Esophagus squamous epithelium (tissue), 5 donors: ENCODE data around the gene ARID5B. TPM values are rescaled to one million over a fixed set of nuclear protein-coding genes. Genes with fewer than 3 reads are reported as not detected.

Experiments
- DNase-seq: peaks from one replicate; lab custom pipeline; 2025; lab: John Stamatoyannopoulos, UW
- H3K27ac ChIP-seq, 4 donors: fragments of 200-600 bp; sonication (generic); one replicate each; pipeline ENCODE4 v1.5.1; 2016 to 2019; ENCODE audit warnings: mild to moderate bottlenecking in 1 of 4
- H3K27me3 ChIP-seq, 4 donors: fragments of 200-600 bp; sonication (generic); 1 replicate in 3 of 4; 2 replicates in 1 of 4; pipeline versions ENCODE4 v1.5.1 to v1.6.0; 2017 to 2021; ENCODE audit warnings: antibody characterized with exemption in 1 of 4
- H3K36me3 ChIP-seq, 3 donors: fragments of 200-600 bp; sonication (generic); one replicate each; pipeline ENCODE4 v1.5.1; 2016 to 2019
- H3K4me1 ChIP-seq, 3 donors: fragments of 200-600 bp; sonication (generic); one replicate each; pipeline ENCODE4 v1.5.1; 2017 to 2019
- H3K4me3 ChIP-seq, 4 donors: fragments of 200-600 bp; sonication (generic); 1 replicate in 3 of 4; 2 replicates in 1 of 4; pipeline ENCODE4 v1.5.1; 2016 to 2019; ENCODE audit warnings: mild to moderate bottlenecking in 2 of 4, moderate library complexity in 1 of 4
- H3K9me3 ChIP-seq, 3 donors: fragments of 200-600 bp; sonication (generic); one replicate each; pipeline ENCODE4 v1.5.1; 2016 to 2019
- CTCF ChIP-seq, 6 experiments: fragments of 450-650 bp in 4 of 6; fragments of 200-600 bp in 2 of 6; sonication (generic) in 2 of 6; IDR thresholded peaks; one replicate each; pipeline ENCODE4 v1.5.1; 2016 to 2019; ENCODE audit warnings: antibody characterized with exemption in 6 of 6, mild to moderate bottlenecking in 4 of 6, moderate library complexity in 4 of 6
- POLR2A ChIP-seq, 4 donors: fragments of 450-650 bp; IDR thresholded peaks; one replicate each; pipeline ENCODE4 v1.6.1; 2017; ENCODE audit warnings: antibody characterized with exemption in 4 of 4, mild to moderate bottlenecking in 4 of 4, moderate library complexity in 3 of 4
- WGBS, 2 donors: methylation state at CpG; one replicate each; pipeline ENCODE4 v1.1.5; 2018; 5-methylcytosine and 5-hydroxymethylcytosine counted together
- intact Hi-C: fragments of 100-400 bp; cut with DNase I; formaldehyde crosslinking; loops from one replicate; pipeline ENCODE4 v1.15.0; 2022
- total RNA-seq, 4 donors: library from RNA; depleted of rRNA; stranded (reverse); fragments of >200 nt; gene quantifications; one replicate each; pipeline ENCODE4 v1.1.0, GENCODE V29; 2016
- donor health status: DM: yes; HTN: yes; CAD: no.

The ARID5B gene
- total RNA-seq, 4 donors from 2014 or later, result 18.0 to 38.1 (median 30.2) TPM

GRCh38 chr10:62072901-62073300 is 171.4 kb downstream of the ARID5B start:
- WGBS, 2 donors, result 28 to 55% methylated on average over 2 of the region's 2 CpGs
- no peaks in the 10 kb centered on the region for H3K9me3 ChIP-seq
- no peaks in the 10 kb centered on the region for H3K27me3 ChIP-seq
- intact Hi-C loops, result no loop called here
- peaks cover 27 to 91% (median 82%) of the 10 kb centered on the region in 3 donors for H3K4me1 ChIP-seq
- H3K36me3 ChIP-seq, result peaks cover 0 to 60% (median 9%) of the 10 kb centered on the region in 3 donors
- no peak overlapping the region for H3K4me3 ChIP-seq
- H3K27ac ChIP-seq, result peak overlapping the region in 3 of 4 donors; percentile 11 to 51 (median 40)
- DNase-seq, result no peak
- TF ChIP-seq CTCF (IDR thresholded peaks at IDR 0.05), result no peak
- no peak for TF ChIP-seq POLR2A (IDR thresholded peaks at IDR 0.05)

- TF ChIP-seq POLR2A (IDR thresholded peaks at IDR 0.05) (no peak), CTCF (IDR thresholded peaks at IDR 0.05) (no peak)
- no peak for DNase-seq
- Histone ChIP-seq H3K9me3 (no peaks in the 10 kb centered on the region), H3K27ac (peak overlapping the region in 3 of 4 donors; percentile 11 to 51 (median 40)), H3K27me3 (no peaks in the 10 kb centered on the region), H3K4me3 (no peak overlapping the region), H3K4me1 (peaks cover 21 to 91% (median 76%) of the 10 kb centered on the region in 3 donors), H3K36me3 (peaks cover 0 to 64% (median 9%) of the 10 kb centered on the region in 3 donors)
- 27 to 36% methylated on average over 3 of the region's 3 CpGs for WGBS, 2 donors
- intact Hi-C loops, result no loop called here
Observed at GRCh38 chr10:62073429-62073828, 171.9 kb downstream of the ARID5B start.

- no peak for DNase-seq
- Histone ChIP-seq H3K9me3 (no peaks in the 10 kb centered on the region), H3K27ac (peak overlapping the region; percentile 21 to 84 (median 52)), H3K4me3 (no peak overlapping the region), H3K4me1 (peaks cover 16 to 86% (median 60%) of the 10 kb centered on the region in 3 donors), H3K36me3 (peaks cover 0 to 73% (median 9%) of the 10 kb centered on the region in 3 donors), H3K27me3 (no peaks in the 10 kb centered on the region)
- intact Hi-C loops, result no loop called here
- 56 to 58% methylated on average over 10 to 11 of the region's 11 CpGs for WGBS, 2 donors
- TF ChIP-seq POLR2A (IDR thresholded peaks at IDR 0.05) (no peak), CTCF (IDR thresholded peaks at IDR 0.05) (no peak)
Observed at GRCh38 chr10:62075414-62075813, 173.9 kb downstream of the ARID5B start.

- DNase-seq, result no peak
- H3K9me3 ChIP-seq, result no peaks in the 10 kb centered on the region
- intact Hi-C loops, result no loop called here
- H3K4me1 ChIP-seq, result peaks cover 16 to 89% (median 65%) of the 10 kb centered on the region in 3 donors
- peak overlapping the region; percentile 21 to 84 (median 52) for H3K27ac ChIP-seq
- TF ChIP-seq POLR2A (IDR thresholded peaks at IDR 0.05) (no peak), CTCF (IDR thresholded peaks at IDR 0.05) (no peak)
- no peak overlapping the region for H3K4me3 ChIP-seq
- H3K36me3 ChIP-seq, result peaks cover 0 to 68% (median 9%) of the 10 kb centered on the region in 3 donors
- WGBS, 2 donors, result 55 to 74% methylated on average over 2 to 8 of the region's 8 CpGs
- H3K27me3 ChIP-seq, result no peaks in the 10 kb centered on the region
Observed at GRCh38 chr10:62075912-62076311, 174.4 kb downstream of the ARID5B start.

- WGBS, 2 donors, result 30 to 54% methylated on average over 2 of the region's 2 CpGs
- Histone ChIP-seq H3K9me3 (no peaks in the 10 kb centered on the region), H3K27me3 (no peaks in the 10 kb centered on the region), H3K36me3 (peaks cover 0 to 58% (median 8%) of the 10 kb centered on the region in 3 donors), H3K4me1 (peaks cover 19 to 94% (median 73%) of the 10 kb centered on the region in 3 donors), H3K4me3 (no peak overlapping the region), H3K27ac (peak overlapping the region; percentile 56 to 84 (median 72))
- DNase-seq, result no peak
- TF ChIP-seq POLR2A (IDR thresholded peaks at IDR 0.05) (no peak), CTCF (IDR thresholded peaks at IDR 0.05) (no peak)
- intact Hi-C loops, result no loop called here
Observed at GRCh38 chr10:62076891-62077290, 175.4 kb downstream of the ARID5B start.
